RWPE2 (cell line): ENCODE results near the gene TBX3.

Experiments used
- ATAC-seq: fragments of 200-7000 bp; cut with Tn5 transposase; 3 replicates; pipeline ENCODE4 v1.9.1; 2021; ENCODE audit warnings: low read depth
- DNase-seq: peaks from one replicate; pipeline ENCODE4 v3.0.0-alpha.2; 2020; ENCODE audit warnings: low spot score
- H3K27ac ChIP-seq: fragments of 450-650 bp; 2 replicates; pipeline ENCODE4 v1.5.1; 2017; ENCODE audit warnings: mild to moderate bottlenecking; ENCODE audit not compliant: poor library complexity, severe bottlenecking
- H3K27me3 ChIP-seq: fragments of 250-450 bp; sonication (Bioruptor Pico); 2 replicates; pipeline ENCODE4 v1.5.1; 2021; ENCODE audit warnings: mild to moderate bottlenecking, moderate library complexity; ENCODE audit not compliant: insufficient read depth, poor library complexity, severe bottlenecking
- H3K36me3 ChIP-seq: fragments of 250-450 bp; sonication (Bioruptor Pico); 2 replicates; pipeline ENCODE4 v1.5.1; 2020; ENCODE audit warnings: low read depth, mild to moderate bottlenecking, moderate library complexity
- H3K4me1 ChIP-seq: fragments of 250-450 bp; sonication (Bioruptor Pico); 2 replicates; pipeline ENCODE4 v1.5.1; 2021; ENCODE audit warnings: mild to moderate bottlenecking, moderate library complexity; ENCODE audit not compliant: insufficient read depth, poor library complexity, severe bottlenecking
- H3K4me3 ChIP-seq: fragments of 250-450 bp; sonication (Bioruptor Pico); 2 replicates; pipeline ENCODE4 v1.5.1; 2021; ENCODE audit warnings: mild to moderate bottlenecking, moderate library complexity; ENCODE audit not compliant: severe bottlenecking
- H3K9me3 ChIP-seq: fragments of 250-450 bp; sonication (Bioruptor Pico); 2 replicates; pipeline ENCODE4 v1.5.1; 2021; ENCODE audit warnings: mild to moderate bottlenecking, moderate library complexity; ENCODE audit not compliant: severe bottlenecking
- CTCF ChIP-seq: fragments of 450-650 bp; IDR thresholded peaks from one replicate; pipeline ENCODE4 v1.5.1; 2017; ENCODE audit warnings: mild to moderate bottlenecking, moderate library complexity; ENCODE audit not compliant: poor library complexity, severe bottlenecking

Gene TBX3

GRCh38 chr12:114700392-114701103, 16.6 kb upstream of the TBX3 start:
- H3K27me3 ChIP-seq = no peaks in the 10 kb centered on the region
- no peaks in the 10 kb centered on the region for H3K9me3 ChIP-seq
- no peak for ATAC-seq
- no peak for DNase-seq
- peaks cover 2% of the 10 kb centered on the region for H3K4me1 ChIP-seq
- no peak for TF ChIP-seq CTCF
- H3K4me3 ChIP-seq = no peak overlapping the region
- H3K27ac ChIP-seq = no peak overlapping the region
- H3K36me3 ChIP-seq = no peaks in the 10 kb centered on the region

DNA sequence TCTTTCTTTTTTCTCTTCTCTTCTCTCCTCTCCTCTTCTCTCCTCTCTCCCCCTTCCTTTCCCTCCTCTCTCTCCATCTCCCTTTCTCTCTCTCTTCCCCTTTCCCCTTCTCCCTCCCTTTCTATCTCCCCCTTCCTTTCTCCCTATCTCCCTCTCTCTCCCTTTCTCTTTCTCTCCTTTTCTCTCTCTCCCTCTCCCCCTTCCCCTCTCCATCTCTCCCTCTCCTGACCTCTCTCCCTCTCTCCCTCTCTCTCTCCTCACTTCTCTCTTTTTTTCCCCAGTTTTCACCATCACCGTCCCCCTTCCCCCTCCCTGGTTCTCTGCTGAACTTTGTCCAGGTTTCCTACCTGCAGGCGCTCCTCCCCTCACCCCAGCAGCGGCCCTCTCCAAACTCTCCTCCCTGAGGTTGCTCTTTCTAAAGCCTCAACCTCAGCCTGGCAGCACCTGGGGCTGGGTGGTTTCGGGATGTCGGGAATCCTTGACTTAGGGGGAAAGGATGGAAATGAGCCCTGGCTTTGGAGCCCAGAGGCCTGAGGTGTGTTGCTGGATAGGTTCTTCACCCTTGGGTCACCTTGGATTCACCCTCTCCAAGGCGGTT, 14.7 kb upstream of the TBX3 start:
- DNase-seq (no peak), ATAC-seq (no peak)
- H3K4me3 ChIP-seq = peak overlapping the region; percentile 11

DNA sequence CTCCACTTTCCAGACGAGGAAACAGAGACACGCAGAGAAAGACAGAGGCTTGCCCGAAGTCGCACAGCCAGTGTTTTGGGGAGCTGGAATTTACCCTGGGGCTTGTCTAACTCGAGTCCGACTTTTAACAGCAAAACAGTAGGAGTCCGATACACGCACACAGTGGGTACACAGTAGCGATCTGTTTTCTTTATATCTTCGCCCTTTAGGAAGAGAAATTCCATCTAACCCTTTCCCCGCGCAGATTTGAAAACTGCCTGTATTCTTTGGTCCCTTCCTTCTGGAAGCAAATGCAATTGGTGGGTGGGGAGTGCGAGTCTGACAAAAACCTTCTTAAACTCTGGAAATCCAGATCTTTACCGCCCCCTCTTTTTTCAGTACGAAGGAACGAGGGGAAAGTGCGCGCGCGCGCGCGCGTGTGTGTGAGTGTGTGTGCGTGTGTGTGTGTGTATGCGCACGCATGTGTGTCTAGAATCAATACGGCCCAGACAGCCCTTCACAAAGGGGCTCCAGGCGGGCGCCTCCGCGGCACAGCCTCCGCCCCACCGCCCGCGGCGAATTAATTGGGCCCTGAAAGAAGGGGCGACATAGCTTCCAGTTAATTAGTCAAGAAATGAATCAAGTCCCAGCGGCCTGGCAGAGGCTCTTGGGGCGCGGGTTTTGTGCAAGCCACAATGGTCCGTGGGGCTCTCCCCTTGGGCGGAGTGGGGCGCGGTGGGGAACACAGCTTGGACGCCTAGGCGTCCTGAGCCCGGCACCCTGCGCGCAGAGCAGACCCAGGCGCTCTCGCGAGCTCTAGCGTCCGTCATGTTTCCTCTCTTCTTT, 14.0 kb upstream of the TBX3 start:
- DNase-seq (no peak), ATAC-seq (peak; percentile 26; the same call in 1 of the 3 replicates)
- Histone ChIP-seq H3K9me3 (no peaks in the 10 kb centered on the region), H3K4me1 (peaks cover 23% of the 10 kb centered on the region), H3K27me3 (no peaks in the 10 kb centered on the region), H3K36me3 (no peaks in the 10 kb centered on the region), H3K27ac (no peak overlapping the region), H3K4me3 (peak overlapping the region; percentile 11)
- TF ChIP-seq CTCF = no peak

More for the DNA sequence above, 14.7 kb upstream of the TBX3 start:
- H3K9me3 ChIP-seq = no peaks in the 10 kb centered on the region
- no peaks in the 10 kb centered on the region for H3K27me3 ChIP-seq
- no peak overlapping the region for H3K27ac ChIP-seq
- no peak for TF ChIP-seq CTCF
- no peaks in the 10 kb centered on the region for H3K36me3 ChIP-seq
- H3K4me1 ChIP-seq = peaks cover 21% of the 10 kb centered on the region

- DNase-seq (no peak), ATAC-seq (no peak)
- Histone ChIP-seq H3K4me3 (no peak overlapping the region), H3K27me3 (no peaks in the 10 kb centered on the region), H3K36me3 (no peaks in the 10 kb centered on the region), H3K9me3 (no peaks in the 10 kb centered on the region), H3K4me1 (peaks cover 23% of the 10 kb centered on the region), H3K27ac (no peak overlapping the region)
- no peak for TF ChIP-seq CTCF
These were observed 13.3 kb upstream of the TBX3 start for GRCh38 chr12:114697243-114697716.
